IMR-90 (cell line): ENCODE data around the gene PLCH2. TPM values are rescaled to one million over a fixed set of nuclear protein-coding genes. Genes with fewer than 3 reads are reported as not detected.

Source experiments
- ATAC-seq: fragments of 200-7000 bp; cut with Tn5 transposase; 2 replicates; pipeline ENCODE4 v1.9.1; 2020; ENCODE audit warnings: low read depth, mild to moderate bottlenecking, moderate library complexity
- BruUV-seq: library from RNA; stranded (reverse); fragments of 400-500 nt; replicated peaks from 2 replicates; lab custom pipeline; 2021; lab: Mats Ljungman, UMichigan
- CTCF ChIA-PET: fragments of 300-600 bp; formaldehyde crosslinking; extraction: SDS; loops from one replicate; lab custom pipeline; 2021; ENCODE audit warnings: antibody characterized with exemption; lab: Yijun Ruan, JAX
- POLR2A ChIA-PET: fragments of 300-600 bp; sonication (Branson Sonifier 250); formaldehyde crosslinking; loops from one replicate; lab custom pipeline; 2022; ENCODE audit warnings: antibody characterized with exemption; ENCODE audit not compliant: unreplicated experiment; lab: Charles Lee
- DNase-seq: peaks from one replicate; pipeline ENCODE4 v3.0.0; 2013
- H2AFZ ChIP-seq: replicated peaks from 2 replicates; pipeline ENCODE3; 2013; ENCODE audit warnings: low read length, mild to moderate bottlenecking; ENCODE audit not compliant: poor library complexity
- H2AK5ac ChIP-seq: 2 replicates; pipeline ENCODE4 v1.6.1; 2013; ENCODE audit warnings: low read depth, low read length, inconsistent platforms
- H2AK9ac ChIP-seq: replicated peaks from 2 replicates; pipeline ENCODE3; 2013; ENCODE audit warnings: mild to moderate bottlenecking, low read depth, low read length, moderate library complexity; ENCODE audit not compliant: poor library complexity
- H2BK120ac ChIP-seq: 2 replicates; pipeline ENCODE4 v1.6.1; 2013; ENCODE audit warnings: low read depth, low read length, inconsistent platforms
- H2BK15ac ChIP-seq: 3 replicates; pipeline ENCODE4 v1.6.1; 2013; ENCODE audit warnings: low read depth, low read length, inconsistent platforms
- H2BK20ac ChIP-seq: 2 replicates; pipeline ENCODE4 v1.6.1; 2013; ENCODE audit warnings: low read depth, mild to moderate bottlenecking, inconsistent platforms, low read length, moderate library complexity
- H2BK5ac ChIP-seq: 2 replicates; pipeline ENCODE4 v1.6.1; 2013; ENCODE audit warnings: mild to moderate bottlenecking, low read depth, low read length, inconsistent platforms; ENCODE audit not compliant: poor library complexity, severe bottlenecking
- H3K14ac ChIP-seq: replicated peaks from 2 replicates; pipeline ENCODE4 v1.6.1; 2013; ENCODE audit warnings: low read depth, low read length, inconsistent platforms
- H3K18ac ChIP-seq: 2 replicates; pipeline ENCODE4 v1.6.1; 2013; ENCODE audit warnings: low read depth, low read length, control low read depth
- H3K23ac ChIP-seq: 2 replicates; pipeline ENCODE4 v1.6.1; 2013; ENCODE audit warnings: low read depth, low read length, inconsistent platforms
- H3K27ac ChIP-seq: 2 replicates; pipeline ENCODE4 v1.5.1; 2013; ENCODE audit warnings: mild to moderate bottlenecking, control low read depth, low read length; ENCODE audit not compliant: insufficient read depth
- H3K27me3 ChIP-seq: 2 replicates; pipeline ENCODE4 v1.6.1; 2013; ENCODE audit warnings: low read length; ENCODE audit not compliant: control insufficient read depth, insufficient read depth
- H3K36me3 ChIP-seq: 2 replicates; pipeline ENCODE4 v1.6.1; 2013; ENCODE audit warnings: low read length, mixed read lengths; ENCODE audit not compliant: control insufficient read depth, insufficient read depth
- H3K4ac ChIP-seq: 2 replicates; pipeline ENCODE4 v1.6.1; 2013; ENCODE audit warnings: low read depth, low read length, inconsistent platforms
- H3K4me1 ChIP-seq: 2 replicates; pipeline ENCODE4 v1.6.1; 2013; ENCODE audit warnings: low read length, mixed read lengths; ENCODE audit not compliant: control insufficient read depth, insufficient read depth
- H3K4me2 ChIP-seq: 2 replicates; pipeline ENCODE4 v1.6.1; 2013; ENCODE audit warnings: low read depth, mild to moderate bottlenecking, control low read depth, low read length, moderate library complexity
- H3K4me3 ChIP-seq: 2 replicates; pipeline ENCODE4 v1.5.1; 2013; ENCODE audit warnings: low read depth, mild to moderate bottlenecking, control low read depth, low read length, moderate library complexity; ENCODE audit not compliant: insufficient read depth
- H3K56ac ChIP-seq: 2 replicates; pipeline ENCODE4 v1.6.1; 2013; ENCODE audit warnings: low read length, inconsistent platforms; ENCODE audit not compliant: insufficient read depth; ENCODE audit errors: extremely low read depth
- H3K79me1 ChIP-seq, 2 experiments: 2 replicates each; pipeline ENCODE4 v1.6.1; 2013; ENCODE audit warnings: low read length in 2 of 2, inconsistent platforms in 1 of 2, low read depth in 1 of 2
- H3K9ac ChIP-seq: 2 replicates; pipeline ENCODE4 v1.6.1; 2013; ENCODE audit warnings: low read depth, low read length, control low read depth
- H3K9me1 ChIP-seq: 2 replicates; pipeline ENCODE4 v1.6.1; 2013; ENCODE audit warnings: low read length, inconsistent platforms; ENCODE audit not compliant: insufficient read depth
- H3K9me3 ChIP-seq: 2 replicates; pipeline ENCODE4 v1.6.1; 2013; ENCODE audit warnings: low read length; ENCODE audit not compliant: control insufficient read depth, insufficient read depth
- H4K20me1 ChIP-seq: 2 replicates; pipeline ENCODE4 v1.6.1; 2013; ENCODE audit warnings: low read length, inconsistent platforms; ENCODE audit not compliant: insufficient read depth
- H4K5ac ChIP-seq: 2 replicates; pipeline ENCODE4 v1.6.1; 2013; ENCODE audit warnings: mild to moderate bottlenecking, low read depth, low read length, control low read depth
- H4K8ac ChIP-seq, 2 experiments: 2 replicates each; pipeline ENCODE4 v1.6.1; 2013; ENCODE audit warnings: low read depth in 2 of 2, low read length in 2 of 2, control low read depth in 1 of 2, inconsistent platforms in 1 of 2
- H4K91ac ChIP-seq: 2 replicates; pipeline ENCODE4 v1.6.1; 2013; ENCODE audit warnings: low read depth, low read length, inconsistent platforms; ENCODE audit not compliant: insufficient read depth
- CEBPB ChIP-seq: IDR thresholded peaks from 2 replicates; pipeline ENCODE4 v1.6.1; 2012; ENCODE audit warnings: low read depth, low read length, improper control_type of control experiment
- CHD1 ChIP-seq: IDR thresholded peaks from 2 replicates; pipeline ENCODE4 v1.6.1; 2012; ENCODE audit warnings: low read depth, low read length, improper control_type of control experiment
- MAFK ChIP-seq: IDR thresholded peaks from 2 replicates; pipeline ENCODE4 v1.6.1; 2012; ENCODE audit warnings: low read depth, low read length, improper control_type of control experiment
- MAZ ChIP-seq: IDR thresholded peaks from 2 replicates; pipeline ENCODE4 v1.6.1; 2012; ENCODE audit warnings: low read depth, mild to moderate bottlenecking, low read length, improper control_type of control experiment, moderate library complexity, borderline replicate concordance
- MXI1 ChIP-seq: IDR thresholded peaks from 2 replicates; pipeline ENCODE4 v1.6.1; 2012; ENCODE audit warnings: low read depth, mild to moderate bottlenecking, low read length, moderate library complexity, borderline replicate concordance
- POLR2A ChIP-seq: IDR thresholded peaks from 2 replicates; pipeline ENCODE4 v1.6.1; 2012; ENCODE audit warnings: mild to moderate bottlenecking, low read depth, low read length
- RAD21 ChIP-seq: IDR thresholded peaks from 2 replicates; pipeline ENCODE4 v1.6.1; 2012; ENCODE audit warnings: low read length, improper control_type of control experiment
- RCOR1 ChIP-seq: IDR thresholded peaks from 2 replicates; pipeline ENCODE4 v1.6.1; 2012; ENCODE audit warnings: mild to moderate bottlenecking, low read length, improper control_type of control experiment; ENCODE audit not compliant: insufficient replicate concordance
- RFX5 ChIP-seq: IDR thresholded peaks from 2 replicates; pipeline ENCODE4 v1.8.0; 2012; ENCODE audit warnings: low read depth, mild to moderate bottlenecking, low read length, moderate library complexity
- WGBS, 2 experiments: methylation state at CpG; one replicate each; pipeline versions ENCODE4 v1.1.5 to v1.1.7; 2013; ENCODE audit warnings: missing lambda C conversion rate in 2 of 2; ENCODE audit not compliant: insufficient read length in 1 of 2; ENCODE audit errors: extremely low coverage in 2 of 2; 5-methylcytosine and 5-hydroxymethylcytosine counted together
- dilution Hi-C: fragments of 300-500 bp; cut with HindIII; formaldehyde crosslinking; loops from one replicate; pipeline ENCODE4 v1.14.3; 2018; ENCODE audit warnings: low sequenced_read_pairs; ENCODE audit not compliant: unreplicated experiment
- in situ Hi-C: fragments of 300-500 bp; cut with MboI; formaldehyde crosslinking; loops from 3 replicates; pipeline ENCODE4 v1.14.3; 2019; ENCODE audit warnings: low sequenced_read_pairs, inconsistent platforms, mixed read lengths
- intact Hi-C: fragments of 100-400 bp; cut with micrococcal nuclease; formaldehyde crosslinking; loops from 2 replicates; pipeline ENCODE4 v1.10.0; 2022
- polyA plus RNA-seq, 3 experiments: library from polyadenylated mRNA; depleted of rRNA; stranded (reverse); fragments of >200 nt; gene quantifications; 2 replicates each; pipeline ENCODE4 v1.2.3, GENCODE V29; 2012; ENCODE audit warnings: low replicate concordance in 1 of 3
- total RNA-seq: library from RNA; depleted of rRNA; stranded (reverse); fragments of >200 nt; gene quantifications from 2 replicates; pipeline ENCODE4 v1.2.3, GENCODE V29; 2012
- TF ChIP-seq, protein P1 (sequence below): fragments of 150-350 bp; IDR thresholded peaks from 2 replicates; pipeline ENCODE4 v1.6.1; 2017; ENCODE audit warnings: mild to moderate bottlenecking, antibody characterized with exemption, low read length, low read depth
- TF ChIP-seq, protein P2 (sequence below): fragments of 150-350 bp; IDR thresholded peaks from 2 replicates; pipeline ENCODE4 v1.6.1; 2016; ENCODE audit warnings: low read depth, mild to moderate bottlenecking, low read length, moderate library complexity, borderline replicate concordance
- TF ChIP-seq, protein P3 (sequence below): conservative IDR thresholded peaks from 2 replicates; pipeline ENCODE4 v1.5.1; 2012; ENCODE audit warnings: mild to moderate bottlenecking, low read depth, low read length, improper control_type of control experiment

PLCH2 gene
- total and polyA plus RNA-seq, 2 of the 4 experiments (the other 2 are of a cell fraction) = 0.18 to 1.9 TPM

DNA sequence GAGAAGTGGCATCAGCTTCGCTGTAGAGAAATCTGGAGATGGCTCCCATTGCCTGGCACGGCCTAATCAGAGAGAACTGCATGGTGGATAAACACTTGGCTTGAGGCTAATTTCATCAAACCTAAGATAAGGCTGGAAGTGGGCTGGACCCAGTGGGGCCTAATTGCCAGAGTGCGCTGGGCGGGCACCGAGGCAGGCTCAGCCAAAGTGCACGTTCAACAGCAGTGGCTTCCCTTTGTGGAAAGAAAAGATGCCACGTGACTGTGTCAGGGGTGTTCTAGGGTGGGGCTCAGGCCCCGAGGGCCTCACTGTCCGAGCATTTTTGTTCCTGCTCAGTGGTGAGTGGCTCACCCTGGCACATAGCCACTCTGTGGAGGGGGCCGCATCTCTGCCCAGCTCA lies 5.8 kb downstream of the PLCH2 start:
- ATAC-seq = no peak
- Histone ChIP-seq H3K23ac (no peak overlapping the region), H4K20me1 (no peaks in the 10 kb centered on the region), H3K9ac (no peak overlapping the region), H2BK120ac (no peak overlapping the region), H3K9me1 (peaks cover 3% of the 10 kb centered on the region; the same call in 1 of the 2 replicates), H2AFZ (no peak overlapping the region), H2AK9ac (no peak overlapping the region), H3K4me1 (no peaks in the 10 kb centered on the region), H4K91ac (no peak overlapping the region), H3K79me1 (no peaks in the 10 kb centered on the region), H2BK20ac (no peak overlapping the region), H4K5ac (no peak overlapping the region), H2BK5ac (no peak overlapping the region), H3K14ac (no peak overlapping the region), H4K8ac (no peak overlapping the region), H3K27ac (no peak overlapping the region), H2BK15ac (no peak overlapping the region), H3K9me3 (no peaks in the 10 kb centered on the region), H3K4me3 (no peak overlapping the region), H3K18ac (no peak overlapping the region), H3K27me3 (peaks cover 9% of the 10 kb centered on the region), H3K56ac (no peak overlapping the region), H3K36me3 (no peaks in the 10 kb centered on the region), H3K4me2 (no peak overlapping the region), H3K4ac (no peak overlapping the region), H2AK5ac (no peak overlapping the region)
- DNase-seq = no peak
- no peak for TF ChIP-seq CHD1
- TF ChIP-seq, protein P1, sequence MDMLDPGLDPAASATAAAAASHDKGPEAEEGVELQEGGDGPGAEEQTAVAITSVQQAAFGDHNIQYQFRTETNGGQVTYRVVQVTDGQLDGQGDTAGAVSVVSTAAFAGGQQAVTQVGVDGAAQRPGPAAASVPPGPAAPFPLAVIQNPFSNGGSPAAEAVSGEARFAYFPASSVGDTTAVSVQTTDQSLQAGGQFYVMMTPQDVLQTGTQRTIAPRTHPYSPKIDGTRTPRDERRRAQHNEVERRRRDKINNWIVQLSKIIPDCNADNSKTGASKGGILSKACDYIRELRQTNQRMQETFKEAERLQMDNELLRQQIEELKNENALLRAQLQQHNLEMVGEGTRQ = no peak
- no peak for TF ChIP-seq RFX5
- TF ChIP-seq MAZ = no peak
- TF ChIP-seq, protein P2, sequence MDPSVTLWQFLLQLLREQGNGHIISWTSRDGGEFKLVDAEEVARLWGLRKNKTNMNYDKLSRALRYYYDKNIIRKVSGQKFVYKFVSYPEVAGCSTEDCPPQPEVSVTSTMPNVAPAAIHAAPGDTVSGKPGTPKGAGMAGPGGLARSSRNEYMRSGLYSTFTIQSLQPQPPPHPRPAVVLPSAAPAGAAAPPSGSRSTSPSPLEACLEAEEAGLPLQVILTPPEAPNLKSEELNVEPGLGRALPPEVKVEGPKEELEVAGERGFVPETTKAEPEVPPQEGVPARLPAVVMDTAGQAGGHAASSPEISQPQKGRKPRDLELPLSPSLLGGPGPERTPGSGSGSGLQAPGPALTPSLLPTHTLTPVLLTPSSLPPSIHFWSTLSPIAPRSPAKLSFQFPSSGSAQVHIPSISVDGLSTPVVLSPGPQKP = no peak
- TF ChIP-seq MAFK = no peak
- TF ChIP-seq, protein P3, sequence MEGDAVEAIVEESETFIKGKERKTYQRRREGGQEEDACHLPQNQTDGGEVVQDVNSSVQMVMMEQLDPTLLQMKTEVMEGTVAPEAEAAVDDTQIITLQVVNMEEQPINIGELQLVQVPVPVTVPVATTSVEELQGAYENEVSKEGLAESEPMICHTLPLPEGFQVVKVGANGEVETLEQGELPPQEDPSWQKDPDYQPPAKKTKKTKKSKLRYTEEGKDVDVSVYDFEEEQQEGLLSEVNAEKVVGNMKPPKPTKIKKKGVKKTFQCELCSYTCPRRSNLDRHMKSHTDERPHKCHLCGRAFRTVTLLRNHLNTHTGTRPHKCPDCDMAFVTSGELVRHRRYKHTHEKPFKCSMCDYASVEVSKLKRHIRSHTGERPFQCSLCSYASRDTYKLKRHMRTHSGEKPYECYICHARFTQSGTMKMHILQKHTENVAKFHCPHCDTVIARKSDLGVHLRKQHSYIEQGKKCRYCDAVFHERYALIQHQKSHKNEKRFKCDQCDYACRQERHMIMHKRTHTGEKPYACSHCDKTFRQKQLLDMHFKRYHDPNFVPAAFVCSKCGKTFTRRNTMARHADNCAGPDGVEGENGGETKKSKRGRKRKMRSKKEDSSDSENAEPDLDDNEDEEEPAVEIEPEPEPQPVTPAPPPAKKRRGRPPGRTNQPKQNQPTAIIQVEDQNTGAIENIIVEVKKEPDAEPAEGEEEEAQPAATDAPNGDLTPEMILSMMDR = no peak
- no peak for TF ChIP-seq RAD21
- no peak for TF ChIP-seq RCOR1
- no peak for TF ChIP-seq CEBPB
- no peak for TF ChIP-seq MXI1
- TF ChIP-seq POLR2A = no peak
- 82% methylated on average over 5 of the region's 10 CpGs; no CpG with 5 or more reads in 1 of the 2 experiments for WGBS, 2 experiments
- intact Hi-C loops = no loop called here
- ChIA-PET POLR2A (no interaction called here), CTCF (no interaction called here)
- no TSS peak for BruUV-seq
- dilution Hi-C loops = no loop called here
- in situ Hi-C loops = no loop called here
